ENCODE results near the gene ZMIZ1.

The ZMIZ1 gene

DNA sequence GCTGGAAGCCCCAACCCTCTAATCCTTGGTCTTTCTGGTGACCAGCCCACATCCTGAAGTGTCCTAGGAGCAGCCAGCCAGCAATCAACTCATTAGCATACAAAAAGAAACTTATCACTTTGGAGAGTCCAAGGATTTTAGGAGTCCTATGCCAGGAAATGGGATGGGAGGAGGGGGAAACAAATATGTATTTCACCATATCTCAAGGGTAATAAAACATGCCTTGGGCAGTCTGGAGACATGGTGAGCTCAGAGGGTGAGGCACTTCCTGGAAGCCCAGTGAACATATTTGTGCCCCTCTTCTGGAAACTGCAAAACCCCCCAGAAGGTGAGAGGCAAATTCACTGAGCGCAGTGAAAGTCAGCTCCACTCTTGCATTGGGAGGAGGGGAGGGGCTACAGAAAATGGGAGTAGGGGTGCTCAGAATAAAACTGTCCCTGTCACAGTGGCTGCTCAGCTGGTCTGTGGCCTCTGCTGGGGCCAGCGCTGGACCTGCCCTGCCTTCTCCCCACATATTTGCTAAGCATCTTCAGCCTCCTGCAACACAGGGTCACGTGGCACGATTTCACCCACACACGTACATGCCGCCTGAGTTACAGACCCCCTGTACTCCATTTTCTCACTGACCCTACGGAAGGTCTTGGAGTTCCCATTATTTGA is 17.7 kb upstream of the ZMIZ1 start:
- DNase-seq (ENCODE audit: low read depth), result peak; percentile 40

DNA sequence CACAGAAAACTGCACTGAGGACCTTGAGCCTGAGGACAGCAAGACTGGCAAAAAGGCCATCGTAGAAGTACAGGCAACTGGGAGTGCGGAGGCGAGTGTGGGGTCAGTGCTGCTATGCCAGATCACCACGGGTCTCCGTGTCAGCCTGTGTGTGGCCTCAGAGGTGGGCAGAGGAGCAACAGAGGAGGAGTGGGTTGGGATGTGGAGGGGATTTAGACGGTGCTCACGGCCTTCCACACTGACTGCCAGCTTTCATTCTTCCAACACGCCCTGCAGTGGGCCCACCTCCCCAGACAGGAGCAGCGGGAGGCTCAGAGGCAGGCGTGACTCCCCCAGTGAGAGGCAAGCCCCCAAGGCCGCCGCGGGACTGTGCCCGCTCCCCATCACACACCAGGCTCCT is 17.0 kb upstream of the ZMIZ1 start:
- DNase-seq (ENCODE audit: low read depth), result no peak

DNA sequence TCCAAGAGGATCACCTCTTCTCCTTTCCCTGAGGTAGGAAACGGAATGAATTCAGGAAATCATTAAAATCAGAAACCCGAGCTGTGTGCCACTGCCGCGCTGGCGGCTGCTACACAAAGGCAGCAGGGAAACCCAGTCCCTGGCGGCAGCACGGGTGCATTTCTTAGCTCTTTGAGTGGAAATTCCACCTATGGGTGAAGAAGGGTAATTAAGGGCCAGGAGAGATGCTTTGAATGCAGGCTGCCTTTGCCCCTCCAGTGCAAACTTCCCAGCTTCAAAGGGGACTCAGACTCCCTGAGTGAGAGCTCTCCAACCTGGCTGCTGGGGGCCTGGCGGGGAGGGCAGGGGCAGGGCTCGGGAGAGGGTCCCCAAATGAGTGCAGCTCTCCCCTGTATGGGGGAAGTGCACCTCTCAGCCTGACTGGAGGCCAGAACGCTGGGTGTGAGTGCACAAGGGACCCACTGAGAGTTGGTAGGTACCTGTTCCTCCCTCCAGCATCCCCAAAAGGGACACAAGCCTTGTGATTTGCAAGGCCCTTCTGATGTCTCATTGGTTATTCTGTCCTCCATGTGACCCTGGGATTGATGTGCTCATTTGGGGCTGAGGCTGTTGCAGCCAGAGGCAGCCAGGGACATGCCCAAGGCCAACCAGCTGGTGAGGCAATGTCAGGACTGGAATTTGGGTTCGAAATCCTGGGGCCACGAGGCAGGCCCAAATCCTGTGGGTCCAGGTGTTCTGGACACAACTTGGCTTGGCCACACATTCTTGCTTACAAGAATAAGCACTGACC is 16.3 kb upstream of the ZMIZ1 start:
- peak; percentile 21 for DNase-seq (ENCODE audit: low read depth)

DNA sequence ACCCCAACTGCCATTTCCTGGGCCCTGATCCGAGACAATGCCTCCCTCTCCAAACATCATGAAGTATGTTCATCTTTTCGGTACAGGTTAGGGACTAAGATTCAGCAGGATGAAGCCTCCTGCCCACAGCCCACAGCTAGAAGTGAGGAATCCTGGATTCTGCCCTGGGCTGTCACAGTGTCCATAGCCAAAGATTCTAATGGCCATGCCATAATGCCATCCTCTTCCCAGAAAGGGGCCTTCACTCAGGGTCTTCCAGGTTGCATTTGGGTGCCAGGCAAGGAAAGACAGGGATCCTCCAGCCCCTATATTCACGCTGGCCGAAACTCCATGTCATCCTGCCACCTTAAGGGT is 15.7 kb upstream of the ZMIZ1 start:
- no peak for DNase-seq (ENCODE audit: low read depth)

DNA sequence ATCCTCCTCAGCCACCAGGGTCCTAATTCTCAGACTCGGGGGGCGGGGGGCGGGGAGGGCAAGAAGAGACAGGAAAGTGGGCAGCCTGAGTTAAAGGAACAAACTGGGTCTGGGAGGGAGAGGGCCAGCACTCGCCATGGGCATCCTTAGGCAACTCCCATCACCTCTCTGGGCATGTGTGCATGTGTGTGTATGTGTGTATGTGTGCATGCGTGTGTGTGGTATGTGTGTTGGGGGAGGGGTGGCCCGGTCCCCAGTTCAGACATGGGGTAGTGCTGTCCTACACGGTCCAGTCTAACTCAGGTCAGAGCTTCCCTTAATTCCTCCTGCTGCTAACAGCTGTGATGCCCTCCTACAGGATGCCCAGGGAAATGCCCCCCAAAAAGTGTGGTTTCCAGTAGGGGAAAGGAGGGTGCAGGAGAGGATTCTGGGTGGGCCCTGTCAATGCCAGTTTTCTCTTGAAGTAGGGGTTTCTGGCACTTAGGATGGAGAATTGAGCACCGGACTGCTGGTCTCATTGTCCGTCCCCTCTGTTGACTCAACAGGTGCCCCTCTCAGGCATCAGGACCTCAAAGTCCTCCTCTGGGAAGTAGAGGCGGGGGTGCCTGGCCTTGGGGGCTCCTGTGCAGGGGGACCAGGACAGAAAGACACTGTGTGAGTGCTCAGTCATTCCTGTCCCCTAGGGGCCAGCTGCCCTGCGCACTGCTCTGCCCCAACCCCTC is 15.1 kb upstream of the ZMIZ1 start:
- DNase-seq (ENCODE audit: low read depth), result no peak

GRCh38 chr10:79054203-79055099 is 14.3 kb upstream of the ZMIZ1 start:
- no peak for DNase-seq (ENCODE audit: low read depth)

- DNase-seq (ENCODE audit: low read depth), result no peak
Measured at GRCh38 chr10:79055100-79055782, 13.5 kb upstream of the ZMIZ1 start.

DNA sequence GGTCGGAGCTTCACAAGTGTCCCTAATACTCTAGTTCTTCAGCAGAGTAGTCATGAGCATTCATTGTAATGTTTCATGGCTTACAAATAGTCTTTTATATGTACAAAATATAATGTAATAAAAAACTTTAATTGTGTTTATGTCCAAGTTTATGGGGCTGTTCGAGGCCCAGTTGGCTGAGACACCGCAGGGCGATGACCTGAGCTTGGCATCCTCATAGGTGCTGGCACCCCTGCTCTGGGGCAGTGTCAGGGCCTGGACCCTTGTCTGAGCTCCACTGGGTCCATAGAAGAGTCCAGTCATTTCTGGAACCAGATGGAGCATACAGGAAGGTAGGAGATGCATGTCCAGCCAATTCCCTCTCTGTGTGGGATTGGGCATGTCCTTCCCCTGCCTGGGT is 12.9 kb upstream of the ZMIZ1 start:
- no peak for DNase-seq (ENCODE audit: low read depth)

GRCh38 chr10:79056361-79056735 is 12.4 kb upstream of the ZMIZ1 start:
- DNase-seq (ENCODE audit: low read depth), result no peak

- no peak for DNase-seq (ENCODE audit: low read depth)
Measured at GRCh38 chr10:79056736-79057391, 11.9 kb upstream of the ZMIZ1 start.

GRCh38 chr10:79057481-79058275 is 11.1 kb upstream of the ZMIZ1 start:
- no peak for DNase-seq (ENCODE audit: low read depth)

DNA sequence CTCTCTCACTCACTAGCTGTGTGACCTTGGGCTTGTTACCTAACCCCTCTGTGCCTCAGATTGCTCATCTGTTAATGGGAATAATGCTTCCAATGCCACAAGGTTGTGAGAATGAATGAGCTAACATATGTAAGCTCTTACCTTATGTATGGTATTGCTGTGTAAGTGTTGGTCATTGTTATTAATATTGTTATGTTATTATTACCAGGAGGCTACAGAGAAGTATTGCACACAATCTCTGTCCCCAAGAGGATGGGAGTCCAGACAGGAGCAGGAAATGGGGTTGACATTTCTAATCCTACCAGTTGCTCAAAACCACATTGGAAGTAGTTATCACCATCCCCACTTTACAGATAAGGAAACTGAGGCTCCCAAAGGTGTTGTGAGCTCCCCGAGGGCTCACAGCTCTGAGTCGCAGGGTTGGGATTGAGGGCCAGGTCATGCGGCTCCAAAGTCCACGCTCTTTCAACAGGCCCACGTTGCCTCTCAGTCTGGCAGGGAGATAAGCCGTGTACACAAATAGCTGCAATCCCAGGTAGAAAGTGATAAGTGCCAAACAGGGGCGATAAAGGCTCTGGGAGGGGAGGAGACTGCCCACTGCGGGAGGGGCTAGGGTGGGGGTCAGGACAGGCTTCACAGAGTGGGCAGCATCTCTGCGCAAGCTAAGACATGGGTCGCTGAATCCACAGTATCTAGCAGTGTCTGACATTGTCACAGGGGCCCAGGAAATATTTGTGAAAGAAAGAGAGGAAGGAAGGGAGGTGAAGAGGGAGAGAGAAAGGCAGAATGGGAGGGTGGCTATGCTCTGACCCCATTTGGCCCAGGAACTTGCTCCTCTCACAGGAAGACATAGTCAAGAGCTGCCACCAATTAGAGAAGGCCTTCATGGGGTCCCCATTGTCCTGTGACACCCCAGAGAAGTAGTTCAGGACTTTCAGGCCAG is 9.6 kb upstream of the ZMIZ1 start:
- no peak for DNase-seq (ENCODE audit: low read depth)

- no peak for DNase-seq (ENCODE audit: low read depth)
Measured at GRCh38 chr10:79059859-79060379, 8.8 kb upstream of the ZMIZ1 start.

DNA sequence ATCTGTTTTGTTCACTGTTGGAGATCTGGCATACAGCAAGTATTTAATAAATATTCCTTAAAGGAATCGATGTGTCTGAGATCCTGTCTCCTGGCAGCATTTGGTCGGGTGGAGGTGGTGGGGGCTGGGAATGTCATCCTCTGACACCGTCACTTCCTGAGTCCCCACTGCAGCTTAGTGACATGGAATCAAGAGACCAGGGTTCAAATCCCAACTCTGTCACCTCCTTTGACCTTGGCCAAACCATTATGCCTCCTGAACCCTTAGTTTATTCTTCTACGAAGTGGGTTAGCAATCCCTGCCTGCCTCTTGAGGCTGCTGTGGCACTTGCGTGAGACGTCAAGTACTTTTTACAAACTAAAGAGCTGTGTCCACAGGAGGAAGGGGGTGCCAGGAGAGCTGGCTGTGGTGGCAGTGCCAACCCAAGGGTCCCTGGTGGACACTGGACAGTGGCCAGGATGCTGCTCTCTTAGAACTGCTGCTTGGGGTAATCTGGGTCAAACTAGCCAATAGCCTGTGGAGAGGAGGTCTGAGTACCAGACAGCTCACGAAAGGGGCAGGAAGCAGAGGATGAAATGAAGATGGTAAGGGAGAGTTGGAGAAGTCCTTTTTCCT is 8.0 kb upstream of the ZMIZ1 start:
- DNase-seq (ENCODE audit: low read depth), result no peak

DNA sequence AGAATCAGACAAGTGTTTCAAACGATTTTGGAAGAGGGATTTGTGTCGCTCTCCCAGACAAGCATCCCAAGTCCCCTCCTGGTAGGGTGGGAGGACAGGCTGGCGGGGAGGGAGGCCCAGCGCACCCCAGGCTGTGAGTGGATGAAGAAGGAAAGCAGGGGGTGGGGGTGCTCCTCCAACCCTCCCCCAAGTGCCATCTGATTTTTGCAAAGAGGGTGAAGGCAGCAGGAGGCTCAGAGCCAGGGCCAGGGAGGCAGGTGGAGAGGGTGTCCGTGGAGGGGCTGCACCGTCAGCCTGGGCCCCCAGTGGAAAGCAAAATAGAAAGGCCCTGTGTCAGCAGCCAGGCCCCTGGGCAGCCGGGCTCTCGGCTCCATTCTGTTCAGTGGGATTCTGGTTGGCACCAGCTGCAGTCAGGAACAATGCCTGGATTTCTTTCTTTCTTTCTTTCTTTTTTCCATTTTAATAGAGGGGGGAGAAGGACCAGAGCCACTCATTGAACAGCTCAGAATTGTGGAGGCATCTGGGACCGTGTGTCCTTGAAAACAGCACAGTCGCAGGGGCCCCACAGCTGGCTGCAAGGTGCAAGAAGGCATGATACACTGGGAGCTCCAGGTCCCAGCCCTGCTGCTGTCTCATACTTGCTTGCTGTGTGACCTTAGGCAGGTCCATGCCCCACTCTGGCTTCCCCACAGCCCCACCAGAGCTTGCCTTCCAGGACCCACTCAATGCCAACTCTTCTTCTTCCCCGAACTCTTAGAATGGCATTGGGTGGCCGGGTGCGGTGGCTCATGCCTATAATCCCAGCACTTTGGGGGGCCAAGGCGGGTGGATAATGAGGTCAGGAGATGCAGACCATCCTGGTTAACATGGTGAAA is 7.1 kb upstream of the ZMIZ1 start:
- no peak for DNase-seq (ENCODE audit: low read depth)

DNA sequence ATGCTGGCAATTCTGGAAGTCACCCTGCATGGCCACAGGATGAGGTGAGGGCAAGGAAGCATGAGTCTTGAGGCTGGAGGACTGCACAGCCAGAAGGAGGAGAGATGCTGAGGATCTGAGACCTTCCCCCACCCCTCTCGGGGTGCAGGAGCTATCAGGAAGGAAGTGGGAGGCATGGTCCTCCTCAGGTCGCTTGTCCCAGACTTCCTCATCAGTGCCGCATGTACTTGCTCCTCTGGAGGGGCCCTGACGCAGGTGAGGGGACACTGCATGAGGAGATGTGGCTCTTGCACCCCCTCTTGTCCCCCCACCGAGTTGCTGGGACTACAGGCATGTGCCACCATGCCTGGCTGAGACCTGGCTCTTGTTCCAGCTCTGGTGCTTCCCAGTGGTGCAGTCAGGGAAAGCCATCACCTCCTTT is 5.7 kb upstream of the ZMIZ1 start:
- no peak for DNase-seq (ENCODE audit: low read depth)

Measured in amniotic epithelial cell (primary cell).